NCI-H146 treated with DMSO at 0.1 percent for 48 hours (cell line): ENCODE data around the gene DPP7.

Experiments
- DNase-seq: peaks from one replicate; lab custom pipeline; 2025; ENCODE audit not compliant: unreplicated experiment; lab: John Stamatoyannopoulos, UW

Gene DPP7

DNA sequence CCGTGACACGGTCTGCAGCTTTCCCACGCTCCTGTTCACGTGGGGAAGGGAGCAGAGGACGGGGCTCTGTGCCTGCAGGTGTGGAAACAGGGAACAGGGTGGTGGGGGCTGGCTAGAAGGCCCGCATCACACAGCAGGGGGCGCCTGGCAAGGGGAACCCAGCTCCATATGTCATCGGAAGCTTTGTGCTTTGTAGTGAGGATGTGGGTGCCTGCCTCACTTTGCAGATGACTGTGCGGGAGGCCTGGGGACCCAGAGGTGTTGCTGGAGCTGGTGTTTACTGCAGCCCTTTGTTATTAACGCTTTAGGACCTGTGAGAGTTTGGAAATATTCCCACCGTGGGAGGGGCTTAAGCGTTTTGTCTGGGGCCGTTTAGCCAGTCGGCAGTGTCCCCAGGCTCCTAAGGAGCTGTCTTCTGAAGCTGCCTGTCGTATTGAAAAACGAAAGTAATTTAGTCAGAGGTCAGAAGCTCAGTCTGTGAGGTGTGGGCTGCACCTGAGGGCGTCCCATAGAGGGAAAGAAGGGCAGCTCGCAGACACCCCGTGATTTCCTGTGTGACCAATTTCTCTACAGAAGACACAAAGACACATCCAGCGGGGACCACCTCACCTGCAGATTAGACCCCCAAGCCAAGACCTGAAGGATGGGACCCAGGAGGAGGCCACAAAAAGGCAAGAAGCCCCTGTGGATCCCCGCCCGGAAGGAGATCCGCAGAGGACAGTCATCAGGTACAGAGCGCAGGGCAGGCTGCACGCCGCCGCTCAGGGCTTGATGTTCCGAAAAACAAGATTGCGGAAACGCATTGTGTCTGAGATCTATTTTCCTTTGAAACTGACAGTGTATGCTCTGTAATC is 18.6 kb downstream of the DPP7 start:
- no peak for DNase-seq

GRCh38 chr9:137089232-137089947 is 25.1 kb downstream of the DPP7 start:
- DNase-seq = no peak

- DNase-seq = no peak
These were observed 26.4 kb downstream of the DPP7 start for GRCh38 chr9:137088121-137088520.

- DNase-seq = no peak
These were observed 27.1 kb downstream of the DPP7 start for GRCh38 chr9:137087409-137087925.

GRCh38 chr9:137086531-137087408 is 27.8 kb downstream of the DPP7 start, which contains the start of gene MAN1B1:
Gene MAN1B1 (plus strand): TSS chr9:137086985. CDS start chr9:137087000, 15 bp downstream.
- DNase-seq = peak; percentile 89

DNA sequence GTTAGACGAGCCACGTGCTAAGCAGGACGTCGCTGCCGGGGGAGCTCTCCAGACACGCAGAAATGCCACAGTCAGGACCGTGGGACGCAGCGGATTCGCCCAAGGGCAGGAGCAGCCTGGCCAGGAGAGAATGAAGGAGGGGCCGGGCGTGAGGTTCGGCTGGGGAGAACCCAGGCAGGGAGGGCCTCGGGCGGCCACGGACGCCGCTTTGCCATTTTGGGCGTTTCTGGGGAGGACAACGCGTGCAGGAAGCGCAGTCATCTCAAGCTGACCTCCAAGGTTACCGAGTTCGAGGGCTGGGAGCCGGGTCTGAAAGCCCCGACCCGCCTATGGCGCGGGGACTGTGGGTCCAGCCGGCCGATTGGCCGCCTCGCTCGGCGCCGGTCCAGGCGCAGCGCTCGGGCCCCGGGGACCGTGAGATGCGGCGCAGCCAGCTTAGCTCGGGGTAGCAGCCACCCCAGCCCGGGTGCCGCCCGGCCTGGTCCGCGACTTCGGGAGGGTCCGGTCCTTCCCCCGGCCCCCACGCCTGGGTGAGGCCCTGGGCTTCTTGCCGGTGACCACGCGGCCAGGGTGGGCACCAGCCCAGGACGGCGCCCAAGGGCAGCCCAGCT is 28.5 kb downstream of the DPP7 start:
- peak; percentile 4 for DNase-seq

- DNase-seq = no peak
These were observed 30.0 kb downstream of the DPP7 start for GRCh38 chr9:137084526-137084925.

GRCh38 chr9:137083394-137084004 is 31.0 kb downstream of the DPP7 start:
- DNase-seq = no peak

GRCh38 chr9:137082925-137083290 is 31.6 kb downstream of the DPP7 start:
- no peak for DNase-seq

- no peak for DNase-seq
These were observed 32.2 kb downstream of the DPP7 start for GRCh38 chr9:137082222-137082924.

- no peak for DNase-seq
These were observed 34.0 kb downstream of the DPP7 start for GRCh38 chr9:137080260-137081122.

- no peak for DNase-seq
These were observed 35.1 kb downstream of the DPP7 start for GRCh38 chr9:137079401-137079787.

DNA sequence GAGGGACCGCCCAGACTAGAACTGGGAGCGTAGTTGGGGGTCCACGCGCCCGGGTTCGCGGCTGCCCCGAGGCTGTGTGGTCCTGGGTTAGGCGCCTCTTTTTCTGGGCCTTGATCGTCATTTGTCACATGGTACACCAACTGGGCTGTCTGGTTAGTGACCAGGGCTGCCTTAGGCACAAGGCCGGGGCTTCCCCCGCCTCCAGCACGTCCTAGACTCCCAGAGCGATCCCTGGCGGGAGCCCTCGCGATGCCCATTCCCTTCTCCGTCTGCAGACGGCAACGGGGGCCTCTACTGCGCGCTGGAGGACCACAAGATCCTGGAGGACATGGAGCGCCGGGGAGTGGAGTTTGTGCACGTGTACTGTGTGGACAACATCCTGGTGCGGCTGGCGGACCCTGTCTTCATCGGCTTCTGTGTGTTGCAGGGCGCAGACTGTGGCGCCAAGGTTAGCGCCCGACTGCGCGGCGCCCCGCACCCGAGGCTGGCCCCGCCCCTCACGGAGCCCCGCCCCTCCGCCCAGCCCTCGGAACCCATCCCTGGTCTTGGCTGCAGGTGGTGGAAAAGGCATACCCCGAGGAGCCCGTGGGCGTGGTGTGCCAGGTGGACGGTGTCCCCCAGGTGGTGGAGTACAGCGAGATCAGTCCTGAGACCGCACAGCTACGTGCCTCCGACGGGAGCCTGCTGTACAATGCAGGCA is 35.7 kb downstream of the DPP7 start:
- DNase-seq = no peak

DNA sequence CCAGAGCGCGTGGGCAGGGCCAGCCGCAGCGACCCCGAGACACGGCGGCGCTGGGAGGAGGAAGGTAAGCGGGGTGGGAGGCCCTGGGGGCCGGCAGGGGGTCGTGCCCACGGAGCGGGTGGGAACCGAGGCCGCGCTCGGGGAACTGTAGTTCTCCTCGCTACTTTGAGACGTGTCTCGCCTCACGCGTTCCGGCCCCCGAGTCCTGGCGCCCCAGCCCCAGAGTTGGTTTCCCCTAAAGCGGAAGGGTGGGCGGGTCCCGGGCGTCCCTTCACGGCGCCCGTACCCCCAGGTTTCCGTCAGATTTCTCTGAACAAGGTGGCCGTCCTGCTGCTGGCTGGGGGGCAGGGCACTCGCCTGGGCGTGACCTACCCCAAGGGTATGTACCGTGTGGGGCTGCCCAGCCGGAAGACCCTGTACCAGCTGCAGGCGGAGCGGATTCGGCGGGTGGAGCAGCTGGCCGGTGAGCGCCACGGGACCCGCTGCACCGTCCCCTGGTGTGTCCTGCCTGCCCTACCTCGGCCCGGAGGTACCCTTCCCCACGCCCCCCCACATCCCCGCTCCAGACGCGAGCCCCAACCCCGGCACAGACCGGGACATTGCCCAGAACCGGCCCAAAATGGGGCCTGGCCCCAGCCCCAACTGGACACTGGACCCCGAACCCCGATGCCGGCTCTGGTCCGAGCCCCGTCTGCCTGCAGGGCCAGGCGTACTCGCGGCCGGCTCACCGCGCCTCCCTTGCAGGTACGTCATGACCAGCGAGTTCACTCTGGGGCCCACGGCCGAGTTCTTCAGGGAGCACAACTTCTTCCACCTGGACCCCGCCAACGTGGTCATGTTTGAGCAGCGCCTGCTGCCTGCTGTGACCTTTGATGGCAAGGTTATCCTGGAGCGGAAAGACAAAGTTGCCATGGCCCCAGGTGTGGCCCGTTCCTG is 36.5 kb downstream of the DPP7 start:
- DNase-seq = no peak

- peak; percentile 20 for DNase-seq
These were observed 37.4 kb downstream of the DPP7 start, which contains the start of gene UAP1L1 for GRCh38 chr9:137077010-137077747. Gene UAP1L1 (plus strand): TSS chr9:137077517. CDS start chr9:137077533, 16 bp downstream.

DNA sequence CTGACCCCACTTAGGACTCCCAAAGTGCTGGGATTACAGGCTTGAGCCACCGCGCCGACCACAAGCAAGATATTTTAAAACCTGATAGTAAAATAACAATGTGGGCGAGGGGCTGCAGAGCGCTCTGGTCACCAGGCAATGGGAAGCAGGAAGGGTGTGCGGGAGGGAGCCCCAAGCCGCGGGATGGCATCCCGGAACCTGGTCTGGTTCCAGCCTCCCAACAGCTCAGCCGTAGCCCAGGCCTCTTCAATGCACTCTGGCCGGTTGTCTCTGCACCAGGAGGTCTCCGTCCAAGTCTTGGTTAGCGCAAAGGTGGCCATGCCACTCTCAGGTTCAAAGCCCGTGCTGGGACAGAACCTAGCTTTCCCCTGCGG is 37.9 kb downstream of the DPP7 start:
- DNase-seq = no peak
